HUES64 (cell line): ENCODE results near the gene SIRT3. TPM values are rescaled to one million over a fixed set of nuclear protein-coding genes. Genes with fewer than 3 reads are reported as not detected.

Experiments
- H3K27ac ChIP-seq: 2 replicates; pipeline ENCODE4 v1.7.0; 2013; ENCODE audit warnings: low read depth, low read length, inconsistent platforms
- H3K27me3 ChIP-seq: 2 replicates; pipeline ENCODE4 v1.6.1; 2013; ENCODE audit warnings: mild to moderate bottlenecking, low read length; ENCODE audit not compliant: insufficient read depth
- H3K36me3 ChIP-seq: 2 replicates; pipeline ENCODE4 v1.6.1; 2013; ENCODE audit warnings: mild to moderate bottlenecking, low read length; ENCODE audit not compliant: insufficient read depth
- H3K4me1 ChIP-seq: 2 replicates; pipeline ENCODE4 v1.6.1; 2013; ENCODE audit warnings: mild to moderate bottlenecking, low read length, moderate library complexity; ENCODE audit not compliant: insufficient read depth
- H3K4me3 ChIP-seq: 2 replicates; pipeline ENCODE4 v1.5.1; 2013; ENCODE audit warnings: mild to moderate bottlenecking, low read length, moderate library complexity
- H3K9ac ChIP-seq: 2 replicates; pipeline ENCODE4 v1.6.1; 2013; ENCODE audit warnings: mild to moderate bottlenecking, low read depth, low read length
- H3K9me3 ChIP-seq: 2 replicates; pipeline ENCODE4 v1.6.1; 2013; ENCODE audit warnings: low read depth, low read length; ENCODE audit not compliant: insufficient read depth
- WGBS: fragments of 150-250, 120-280 bp; methylation state at CpG from one replicate; pipeline ENCODE4 v1.1.7; 2013; ENCODE audit warnings: missing lambda C conversion rate; 5-methylcytosine and 5-hydroxymethylcytosine counted together
- polyA plus RNA-seq, 2 experiments: library from polyadenylated mRNA; stranded (reverse); fragments of 50-300 nt; gene quantifications; one replicate each; pipeline ENCODE4 v1.2.3, GENCODE V29; 2013

Gene SIRT3
- polyA plus RNA-seq (2013, experiment 1 of 2): 8.2 TPM
- polyA plus RNA-seq (2013, experiment 2 of 2): 12.5 TPM

- H3K36me3 ChIP-seq: peaks cover 27% of the 10 kb centered on the region
- no peaks in the 10 kb centered on the region for H3K27me3 ChIP-seq
- H3K9ac ChIP-seq: peak within 1 kb of the TSS; percentile 92
- under 1% methylated on average over 66 of the region's 70 CpGs for WGBS
- H3K4me3 ChIP-seq: peak within 1 kb of the TSS; percentile 90
- H3K9me3 ChIP-seq: no peaks in the 10 kb centered on the region
- 0 out of 2 replicates have a peak, but pooled peaks cover 6% of the 10 kb centered on the region for H3K4me1 ChIP-seq
- peak within 1 kb of the TSS; percentile 80 for H3K27ac ChIP-seq
Observed at GRCh38 chr11:235997-236773, at the start of gene SIRT3. SIRT3 (minus strand) TSS chr11:236342; CDS start chr11:236328, 14 bp downstream.

GRCh38 chr11:285894-286220, 49.7 kb upstream of the SIRT3 start:
- no peak overlapping the region for H3K27ac ChIP-seq
- H3K4me3 ChIP-seq: no peak overlapping the region
- 93% methylated on average over 8 of the region's 8 CpGs for WGBS
- H3K9me3 ChIP-seq: no peaks in the 10 kb centered on the region
- peaks cover 14% of the 10 kb centered on the region for H3K4me1 ChIP-seq
- H3K27me3 ChIP-seq: peaks cover 46% of the 10 kb centered on the region
- 0 out of 2 replicates have a peak, but pooled peaks cover 5% of the 10 kb centered on the region for H3K36me3 ChIP-seq
- no peak overlapping the region for H3K9ac ChIP-seq

- Histone ChIP-seq H3K36me3 (0 out of 2 replicates have a peak, but pooled peaks cover under 1% of the 10 kb centered on the region), H3K4me1 (0 out of 2 replicates have a peak, but pooled peaks cover 9% of the 10 kb centered on the region), H3K27ac (no peak overlapping the region), H3K9me3 (no peaks in the 10 kb centered on the region), H3K27me3 (peaks cover 52% of the 10 kb centered on the region), H3K4me3 (no peak overlapping the region), H3K9ac (no peak overlapping the region)
- WGBS: 90% methylated on average over 29 of the region's 29 CpGs
Observed at GRCh38 chr11:285021-285893, 49.1 kb upstream of the SIRT3 start.

- no peaks in the 10 kb centered on the region for H3K9me3 ChIP-seq
- no peak overlapping the region for H3K9ac ChIP-seq
- no peak overlapping the region for H3K4me3 ChIP-seq
- H3K36me3 ChIP-seq: no peaks in the 10 kb centered on the region
- H3K27ac ChIP-seq: no peak overlapping the region
- H3K27me3 ChIP-seq: peaks cover 61% of the 10 kb centered on the region
- 0 out of 2 replicates have a peak, but pooled peaks cover 4% of the 10 kb centered on the region for H3K4me1 ChIP-seq
- whole genome bisulfite sequencing: 88% methylated on average over 24 of the region's 24 CpGs
Observed at GRCh38 chr11:284105-285020, 48.2 kb upstream of the SIRT3 start.

GRCh38 chr11:283405-284104, 47.4 kb upstream of the SIRT3 start:
- Histone ChIP-seq H3K9me3 (no peaks in the 10 kb centered on the region), H3K4me1 (0 out of 2 replicates have a peak, but pooled peaks cover 4% of the 10 kb centered on the region), H3K4me3 (no peak overlapping the region), H3K27me3 (peaks cover 69% of the 10 kb centered on the region), H3K27ac (no peak overlapping the region), H3K9ac (no peak overlapping the region), H3K36me3 (no peaks in the 10 kb centered on the region)
- WGBS: 90% methylated on average over 23 of the region's 23 CpGs

GRCh38 chr11:282630-283360, 46.7 kb upstream of the SIRT3 start:
- no peaks in the 10 kb centered on the region for H3K36me3 ChIP-seq
- peaks cover 67% of the 10 kb centered on the region for H3K27me3 ChIP-seq
- WGBS: 89% methylated on average over 11 of the region's 13 CpGs
- H3K9me3 ChIP-seq: no peaks in the 10 kb centered on the region
- no peak overlapping the region for H3K4me3 ChIP-seq
- no peak overlapping the region for H3K9ac ChIP-seq
- H3K4me1 ChIP-seq: no peaks in the 10 kb centered on the region
- H3K27ac ChIP-seq: no peak overlapping the region

GRCh38 chr11:282171-282570, 46.0 kb upstream of the SIRT3 start:
- Histone ChIP-seq H3K4me3 (no peak overlapping the region), H3K9ac (no peak overlapping the region), H3K36me3 (no peaks in the 10 kb centered on the region), H3K27ac (no peak overlapping the region), H3K27me3 (peaks cover 60% of the 10 kb centered on the region), H3K4me1 (no peaks in the 10 kb centered on the region), H3K9me3 (no peaks in the 10 kb centered on the region)
- 90% methylated on average over 4 of the region's 4 CpGs for WGBS

GRCh38 chr11:281486-282161, 45.5 kb upstream of the SIRT3 start:
- Histone ChIP-seq H3K36me3 (no peaks in the 10 kb centered on the region), H3K9ac (no peak overlapping the region), H3K4me3 (no peak overlapping the region), H3K4me1 (no peaks in the 10 kb centered on the region), H3K27me3 (peaks cover 56% of the 10 kb centered on the region), H3K27ac (no peak overlapping the region), H3K9me3 (no peaks in the 10 kb centered on the region)
- WGBS: 95% methylated on average over 26 of the region's 26 CpGs

GRCh38 chr11:280706-281485, 44.8 kb upstream of the SIRT3 start:
- H3K9ac ChIP-seq: no peak overlapping the region
- H3K9me3 ChIP-seq: no peaks in the 10 kb centered on the region
- H3K4me3 ChIP-seq: no peak overlapping the region
- peaks cover 52% of the 10 kb centered on the region for H3K27me3 ChIP-seq
- no peaks in the 10 kb centered on the region for H3K36me3 ChIP-seq
- no peaks in the 10 kb centered on the region for H3K4me1 ChIP-seq
- WGBS: 90% methylated on average over 79 of the region's 79 CpGs
- H3K27ac ChIP-seq: no peak overlapping the region
